GM19452 (cell line): ENCODE results near the gene SHTN1.

Experiments used
- ATAC-seq: cut with Tn5 transposase; IDR thresholded peaks from one replicate; pipeline ENCODE4 v1.9.1; 2021; ENCODE audit not compliant: unreplicated experiment

Gene SHTN1

GRCh38 chr10:116988311-116988710, 16.7 kb downstream of the SHTN1 start:
- no peak for ATAC-seq

GRCh38 chr10:116985611-116986010, 19.4 kb downstream of the SHTN1 start:
- no peak for ATAC-seq

GRCh38 chr10:116984202-116984990, 20.6 kb downstream of the SHTN1 start:
- no peak for ATAC-seq

GRCh38 chr10:116980041-116980440, 24.9 kb downstream of the SHTN1 start:
- ATAC-seq, result no peak

GRCh38 chr10:116978901-116979300, 26.1 kb downstream of the SHTN1 start:
- ATAC-seq, result no peak

- no peak for ATAC-seq
These were observed 30.5 kb downstream of the SHTN1 start for GRCh38 chr10:116974456-116975005.

GRCh38 chr10:116973946-116974455, 31.0 kb downstream of the SHTN1 start:
- no peak for ATAC-seq

GRCh38 chr10:116973371-116973905, 31.5 kb downstream of the SHTN1 start:
- ATAC-seq, result no peak

GRCh38 chr10:116972131-116972530, 32.9 kb downstream of the SHTN1 start:
- ATAC-seq, result no peak

- no peak for ATAC-seq
These were observed 34.9 kb downstream of the SHTN1 start for GRCh38 chr10:116970050-116970449.

GRCh38 chr10:116968331-116968730, 36.7 kb downstream of the SHTN1 start:
- no peak for ATAC-seq

GRCh38 chr10:116961406-116962251, 43.4 kb downstream of the SHTN1 start:
- ATAC-seq, result no peak

- no peak for ATAC-seq
These were observed 44.8 kb downstream of the SHTN1 start for GRCh38 chr10:116960066-116960776.

GRCh38 chr10:116952729-116953128, 52.3 kb downstream of the SHTN1 start:
- ATAC-seq, result no peak

GRCh38 chr10:116948530-116948870, 56.5 kb downstream of the SHTN1 start:
- peak; percentile 43 for ATAC-seq

GRCh38 chr10:116947841-116948529, 57.0 kb downstream of the SHTN1 start:
- peak; percentile 51 for ATAC-seq

- ATAC-seq, result no peak
These were observed 60.1 kb downstream of the SHTN1 start for GRCh38 chr10:116944911-116945310.

- ATAC-seq, result no peak
These were observed 73.2 kb downstream of the SHTN1 start for GRCh38 chr10:116931806-116932205.

- no peak for ATAC-seq
These were observed 78.6 kb downstream of the SHTN1 start for GRCh38 chr10:116926426-116926825.

- ATAC-seq, result no peak
These were observed 79.9 kb downstream of the SHTN1 start for GRCh38 chr10:116925056-116925455.
